GM21515 (cell line): ENCODE measurements around the gene TSGA10.
"Not testable (repeated sequence)": the region's sequence is repeated elsewhere in the genome, so short reads cannot be mapped to it uniquely, and the experiment has no call there.

ENCODE experiments used
- ATAC-seq: cut with Tn5 transposase; IDR thresholded peaks from one replicate; pipeline ENCODE4 v1.9.1; 2021; ENCODE audit not compliant: unreplicated experiment

Gene TSGA10

DNA sequence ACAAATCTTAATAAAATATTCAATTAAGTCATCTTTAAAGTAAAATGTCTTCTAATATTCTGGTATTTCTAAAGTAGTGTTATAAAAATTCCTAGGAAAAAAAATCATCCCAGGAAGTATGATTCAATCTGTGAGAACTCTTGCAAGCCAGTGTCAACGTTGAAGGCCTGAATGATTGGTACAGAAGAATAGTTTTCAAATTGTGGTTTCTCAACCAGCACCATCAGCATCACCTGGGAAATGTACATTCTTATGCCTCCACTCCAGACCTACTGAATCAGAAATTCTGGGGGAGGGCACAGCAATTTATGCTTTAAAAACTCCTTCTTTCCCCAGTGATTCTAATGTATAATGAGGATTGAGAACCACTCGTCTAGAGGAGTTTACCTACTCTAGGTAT, 75.5 kb downstream of the TSGA10 start:
- no peak for ATAC-seq

DNA sequence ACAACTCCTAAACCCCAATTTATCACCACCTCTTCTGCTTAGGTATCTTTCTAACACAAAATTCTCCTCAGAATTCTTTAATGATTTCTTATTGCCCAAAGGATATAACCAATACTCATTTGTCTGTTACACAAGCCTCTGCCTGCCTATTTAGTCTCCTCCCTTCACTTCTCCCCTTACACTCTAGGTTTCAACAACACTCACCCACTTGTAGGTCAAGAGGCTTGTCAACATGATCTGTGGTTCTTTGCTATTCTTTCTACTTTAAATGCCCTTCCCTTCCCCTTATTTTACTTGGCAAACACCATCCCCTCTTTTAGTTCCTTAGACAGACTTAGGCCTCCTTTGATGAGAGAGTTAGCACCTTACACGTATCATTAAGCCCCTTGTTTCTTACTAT, 82.2 kb downstream of the TSGA10 start:
- ATAC-seq, result no peak

DNA sequence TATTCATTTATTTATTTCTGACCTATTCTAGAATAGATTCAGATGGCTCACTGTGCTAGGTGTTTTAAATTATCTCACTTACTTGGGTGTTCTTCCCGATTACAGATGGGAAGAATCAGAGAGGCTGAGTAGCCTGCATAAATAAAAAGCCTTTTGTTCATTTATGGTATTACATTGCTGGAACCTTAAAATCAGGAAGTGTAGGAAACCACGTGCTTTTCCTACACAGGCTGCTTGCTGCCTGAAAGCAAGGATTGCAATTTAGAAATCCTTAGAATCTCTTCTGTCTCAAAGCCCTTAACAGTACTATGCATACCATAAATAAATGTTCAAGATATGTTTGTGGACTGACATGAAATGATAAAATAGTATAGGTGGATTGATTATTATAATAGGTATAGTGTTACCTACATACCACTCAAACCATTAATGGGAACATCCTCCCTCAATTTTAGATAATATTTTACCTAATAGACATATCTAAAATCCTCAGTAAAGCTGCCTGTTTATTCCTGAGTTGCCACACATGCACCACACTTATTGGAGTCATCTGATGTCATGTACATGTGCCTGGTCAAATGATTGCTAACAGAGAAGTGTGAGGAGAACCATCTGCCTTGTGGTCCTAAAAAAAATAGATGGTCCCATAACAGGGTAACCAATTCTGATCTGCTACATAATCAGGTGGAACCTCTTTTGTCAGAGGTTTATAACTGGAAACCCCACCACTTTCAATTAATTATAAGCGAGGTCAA, 86.7 kb downstream of the TSGA10 start:
- no peak for ATAC-seq

DNA sequence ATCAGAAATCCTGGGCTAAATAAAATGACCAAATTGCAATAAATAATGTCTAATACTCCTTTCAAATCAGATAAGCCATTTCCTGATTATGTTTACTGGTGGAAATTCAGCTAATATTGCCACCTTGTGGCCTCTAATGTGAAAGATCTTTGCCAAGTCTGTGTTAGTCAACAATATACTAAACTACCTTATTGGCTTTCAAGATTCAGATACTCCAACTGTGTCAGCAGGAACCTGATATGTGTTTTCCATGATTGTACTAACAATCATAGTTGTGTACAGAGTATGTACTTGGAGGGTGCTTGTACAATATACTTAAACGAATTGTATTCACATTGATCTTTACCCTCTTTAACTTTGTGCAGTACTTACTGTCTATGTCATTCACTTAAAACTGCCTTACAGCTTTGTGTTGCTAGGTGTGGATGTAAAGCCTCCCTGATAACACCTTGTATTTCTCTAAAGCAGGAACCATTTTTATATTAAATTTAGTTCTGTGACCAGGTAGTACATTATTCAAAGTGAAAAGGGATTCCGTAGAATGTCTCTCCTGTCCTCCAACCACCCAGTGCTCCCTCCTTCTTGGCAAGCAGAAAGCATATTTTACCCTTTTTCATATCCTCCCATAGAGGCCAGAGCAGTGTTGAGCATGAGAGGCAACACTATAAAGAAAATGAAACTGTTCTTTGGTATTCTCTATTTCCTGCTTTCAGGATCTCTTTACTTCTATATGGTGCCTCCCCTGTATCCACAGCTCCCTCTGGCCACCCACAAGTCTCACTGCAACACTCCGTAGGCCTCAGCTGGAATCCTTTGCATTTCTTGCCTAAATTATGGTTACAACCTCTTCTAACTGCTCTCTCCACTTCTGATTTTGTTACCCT, 88.4 kb downstream of the TSGA10 start:
- ATAC-seq, result peak; percentile 98

DNA sequence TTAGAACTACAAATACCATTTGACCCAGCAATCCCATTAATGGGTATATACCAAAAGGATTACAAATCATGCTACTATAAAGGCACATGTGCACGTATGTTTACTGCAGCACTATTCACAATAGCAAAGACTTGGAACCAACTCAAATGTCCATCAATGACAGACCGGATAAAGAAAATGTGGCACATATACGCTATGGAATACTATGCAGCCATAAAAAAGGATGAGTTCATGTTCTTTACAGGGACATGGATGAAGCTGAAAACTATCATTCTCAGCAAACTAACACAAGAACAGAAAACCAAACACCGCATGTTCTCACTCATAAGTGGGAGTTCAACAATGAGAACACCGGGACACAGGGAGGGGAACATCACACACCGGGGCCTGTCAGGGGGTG, 105.6 kb downstream of the TSGA10 start:
- ATAC-seq, result not testable (repeated sequence)

DNA sequence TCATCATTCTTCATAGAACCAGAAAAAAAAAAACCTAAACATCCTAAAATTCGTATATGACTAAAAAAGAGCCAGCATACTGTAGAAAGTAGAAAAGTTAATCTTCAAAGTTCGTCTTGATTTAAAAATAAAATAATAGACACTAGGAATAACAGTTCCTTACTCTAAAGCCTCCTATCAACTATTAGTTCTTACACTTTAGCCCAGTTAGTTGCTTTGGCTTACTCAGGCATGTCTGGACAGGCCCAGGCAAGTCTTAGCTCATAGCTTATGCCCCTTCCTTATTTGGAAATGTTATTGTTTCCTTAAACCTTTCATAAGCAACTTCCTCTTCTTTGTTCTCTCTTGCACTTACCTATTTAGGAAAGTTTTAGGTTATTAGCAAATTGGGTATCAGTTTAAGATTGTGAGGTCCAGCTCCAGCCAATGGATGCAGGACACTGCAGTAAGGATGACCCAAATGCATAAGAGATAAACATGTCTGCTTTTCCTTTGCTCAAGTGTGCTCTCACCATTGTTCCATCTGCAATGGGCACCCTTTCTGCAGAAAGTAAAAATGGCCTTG, 113.9 kb downstream of the TSGA10 start:
- ATAC-seq, result not testable (repeated sequence)

DNA sequence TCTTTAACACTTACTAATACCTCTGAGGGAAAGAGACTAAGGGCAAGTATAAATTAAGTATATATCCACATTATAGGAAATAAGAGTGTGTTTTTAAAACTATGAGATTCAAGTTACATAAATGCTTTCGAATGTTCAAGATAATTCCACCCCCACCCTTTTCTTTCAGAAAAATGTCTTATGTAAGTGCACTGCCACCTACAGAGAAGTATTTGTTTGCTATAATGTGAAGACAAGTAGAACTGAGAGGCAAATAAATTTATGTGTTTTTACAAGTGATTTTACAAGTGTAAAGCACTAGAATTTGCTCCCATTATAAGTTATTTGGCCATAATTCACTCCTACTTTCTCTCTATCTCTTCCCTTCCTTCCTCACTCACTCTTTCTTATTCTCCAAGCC, 118.8 kb downstream of the TSGA10 start:
- no peak for ATAC-seq

DNA sequence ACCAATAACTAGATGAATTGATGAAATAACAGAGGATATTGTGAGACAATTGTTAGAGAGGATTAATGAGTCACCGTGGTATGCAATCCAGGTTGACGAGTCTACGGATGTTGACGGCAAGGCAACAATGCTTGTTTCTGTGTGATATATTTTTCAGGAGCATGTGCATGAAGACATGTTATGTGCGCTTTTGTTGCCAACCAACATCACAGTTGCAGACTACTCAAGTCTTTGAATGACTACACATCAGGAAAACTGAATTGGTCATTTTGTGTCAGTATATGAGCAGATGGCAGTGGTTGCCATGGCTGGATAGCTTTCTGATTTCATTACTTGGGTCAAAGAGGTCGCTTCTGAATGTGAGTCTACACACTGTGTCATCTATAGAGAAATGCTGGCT, 122.0 kb downstream of the TSGA10 start:
- no peak for ATAC-seq

DNA sequence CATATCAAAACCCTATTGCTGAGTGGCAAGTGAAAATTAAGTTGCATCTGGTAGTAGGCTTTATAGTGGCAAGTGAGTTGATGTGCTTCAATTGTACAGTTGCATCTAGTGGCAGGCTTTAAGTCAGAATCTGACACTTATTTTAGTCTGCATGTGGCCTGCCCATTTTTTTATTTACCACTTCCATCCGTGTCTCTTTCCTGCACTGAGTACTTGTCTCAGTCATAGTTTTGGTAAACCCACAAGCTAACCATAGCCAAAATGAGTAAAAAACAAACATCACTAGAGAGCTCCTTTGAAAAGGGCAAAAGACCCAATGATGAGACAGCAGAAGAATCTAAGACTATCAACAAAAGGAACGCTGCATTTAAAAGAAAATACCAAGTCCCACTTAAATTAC, 122.7 kb downstream of the TSGA10 start:
- ATAC-seq, result no peak

DNA sequence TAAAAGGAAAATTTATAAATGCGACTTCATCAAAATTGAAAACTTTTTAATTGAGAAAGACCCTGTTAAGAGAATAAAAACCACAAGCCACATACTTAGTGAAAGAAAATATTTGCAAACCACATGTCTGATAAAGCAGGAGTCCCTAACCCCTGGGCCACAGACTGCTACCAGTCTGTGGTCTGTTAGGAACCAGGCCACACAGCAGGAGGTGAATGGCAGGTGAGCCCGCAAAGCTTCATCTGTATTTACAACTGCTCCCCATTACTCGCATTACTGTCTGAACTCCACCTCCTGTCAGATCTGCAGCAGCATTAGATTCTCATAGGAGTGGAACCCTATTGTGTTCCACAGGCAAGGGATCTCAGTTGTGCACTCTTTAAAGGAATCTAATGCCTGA, 123.3 kb downstream of the TSGA10 start:
- no peak for ATAC-seq

DNA sequence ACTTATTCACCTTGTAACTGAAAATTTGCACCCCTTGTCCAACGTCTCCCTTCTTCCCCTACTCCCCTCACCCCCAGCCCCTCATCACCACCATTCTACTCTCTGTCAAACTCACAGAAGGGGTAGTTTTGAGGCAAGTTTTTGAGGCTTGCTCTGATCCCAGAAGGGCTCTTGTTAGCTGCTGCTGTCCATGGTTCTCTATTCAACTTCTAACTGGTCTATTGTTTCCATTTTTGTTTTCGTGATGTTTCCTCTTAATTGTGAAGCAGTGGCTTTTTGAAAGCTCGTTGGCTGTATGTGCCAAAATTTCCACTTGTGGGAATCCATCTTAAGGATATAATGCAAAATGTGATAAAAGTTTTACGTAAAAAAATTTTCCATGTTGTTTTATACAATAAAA, 126.2 kb downstream of the TSGA10 start:
- no peak for ATAC-seq

DNA sequence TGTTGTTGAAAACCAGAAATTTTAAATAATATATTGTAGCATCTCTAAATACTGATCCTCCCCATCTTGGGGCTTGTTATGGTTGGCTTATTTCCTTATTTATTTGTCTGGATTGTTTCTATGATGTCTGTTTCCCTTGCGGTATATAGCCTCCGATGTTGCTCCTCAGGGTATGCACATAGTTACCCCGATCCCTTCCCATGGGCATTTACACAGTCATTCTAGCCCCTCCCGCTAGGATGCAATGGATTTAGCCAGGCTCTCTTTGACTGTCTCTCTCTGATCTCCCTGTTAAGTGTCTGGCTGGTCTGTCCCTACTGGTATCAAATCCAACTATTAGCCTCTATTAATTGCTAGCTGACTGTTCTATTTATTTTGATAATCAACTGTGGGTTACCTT, 126.9 kb downstream of the TSGA10 start:
- ATAC-seq, result no peak

DNA sequence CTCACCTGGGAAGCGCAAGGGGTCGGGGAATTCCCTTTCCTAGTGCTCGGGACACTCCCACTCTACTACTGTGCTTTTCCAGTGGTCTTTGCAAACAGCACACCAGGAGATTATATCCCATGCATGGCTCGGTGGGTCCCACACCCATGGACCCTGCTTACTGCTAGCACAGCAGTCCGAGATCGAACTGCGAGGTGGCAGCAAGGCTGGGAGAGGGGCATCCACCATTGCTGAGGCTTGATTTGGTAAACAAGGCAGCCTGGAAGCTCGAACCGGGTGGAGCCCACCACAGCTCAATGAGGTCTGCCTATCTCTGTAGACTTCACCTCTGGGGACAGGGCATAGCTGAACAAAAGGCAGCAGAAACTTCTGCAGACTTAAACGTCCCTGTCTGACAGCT, 154.0 kb downstream of the TSGA10 start:
- ATAC-seq, result no peak

DNA sequence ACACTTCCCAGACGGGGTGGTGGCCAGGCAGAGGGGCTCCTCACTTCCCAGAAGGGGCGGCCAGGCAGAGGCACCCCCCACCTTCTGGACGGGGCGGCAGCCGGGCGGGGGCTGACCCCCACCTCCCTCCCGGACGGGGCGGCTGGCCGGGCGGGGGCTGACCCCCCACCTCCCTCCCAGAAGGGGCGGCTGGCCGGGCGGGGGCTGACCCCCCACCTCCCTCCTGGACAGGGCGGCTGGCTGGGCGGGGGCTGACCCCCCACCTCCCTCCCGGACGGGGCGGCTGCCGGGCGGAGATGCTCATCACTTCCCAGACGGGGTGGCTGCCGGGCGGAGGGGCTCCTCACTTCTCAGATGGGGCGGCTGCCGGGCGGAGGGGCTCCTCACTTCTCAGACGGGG, 166.0 kb downstream of the TSGA10 start:
- not testable (repeated sequence) for ATAC-seq

DNA sequence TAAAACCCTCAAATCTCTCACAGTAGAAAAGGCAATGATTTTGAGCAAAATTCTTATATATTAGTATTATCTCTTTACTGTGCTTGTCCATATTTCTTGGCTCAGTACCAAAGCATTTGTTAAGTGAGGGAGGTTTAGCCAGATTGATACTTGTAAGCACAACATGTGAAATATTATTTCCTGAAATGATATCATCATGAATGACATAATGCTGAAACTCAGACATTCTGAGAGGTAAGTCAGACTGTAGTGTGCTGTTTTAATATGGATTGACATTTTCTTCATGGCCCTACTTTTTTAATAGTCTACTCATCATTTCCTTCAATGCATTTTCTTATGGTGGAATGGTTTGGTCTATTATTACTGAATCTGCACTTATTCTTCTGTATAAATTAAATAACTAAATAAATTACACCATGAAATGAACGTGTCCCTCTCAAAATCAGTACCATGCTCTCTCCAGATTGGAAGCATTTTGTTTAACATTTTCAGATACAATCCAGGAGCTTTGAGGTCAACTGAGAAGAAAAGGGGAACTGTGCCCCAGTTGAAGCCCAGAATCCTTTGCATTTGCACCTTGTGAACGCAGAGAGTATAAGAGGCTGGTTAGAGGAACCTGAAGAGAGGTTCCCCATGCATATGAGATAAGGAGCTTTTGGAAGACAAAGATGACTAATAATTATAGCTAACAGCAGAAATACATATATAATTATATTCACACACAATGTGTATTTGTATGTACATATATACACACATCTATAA, 168.7 kb downstream of the TSGA10 start:
- no peak for ATAC-seq

DNA sequence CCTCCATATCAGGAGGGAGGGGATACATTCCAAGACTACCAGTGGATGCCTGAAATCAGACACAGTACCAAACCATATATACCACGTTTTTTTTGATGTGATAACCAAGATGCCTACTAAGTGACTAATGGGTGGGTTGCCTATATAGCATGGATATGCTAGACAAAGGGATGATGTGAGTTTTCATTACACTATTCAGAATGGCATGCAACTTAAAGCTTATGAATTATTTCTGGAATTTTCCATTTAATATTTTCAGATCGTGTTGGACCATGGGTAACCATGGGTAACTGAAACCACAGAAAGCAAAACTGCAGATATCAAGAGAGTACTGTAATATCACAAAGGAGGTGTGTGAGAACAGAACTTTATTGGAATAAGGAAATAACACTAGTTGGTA, 179.1 kb downstream of the TSGA10 start:
- ATAC-seq, result no peak

DNA sequence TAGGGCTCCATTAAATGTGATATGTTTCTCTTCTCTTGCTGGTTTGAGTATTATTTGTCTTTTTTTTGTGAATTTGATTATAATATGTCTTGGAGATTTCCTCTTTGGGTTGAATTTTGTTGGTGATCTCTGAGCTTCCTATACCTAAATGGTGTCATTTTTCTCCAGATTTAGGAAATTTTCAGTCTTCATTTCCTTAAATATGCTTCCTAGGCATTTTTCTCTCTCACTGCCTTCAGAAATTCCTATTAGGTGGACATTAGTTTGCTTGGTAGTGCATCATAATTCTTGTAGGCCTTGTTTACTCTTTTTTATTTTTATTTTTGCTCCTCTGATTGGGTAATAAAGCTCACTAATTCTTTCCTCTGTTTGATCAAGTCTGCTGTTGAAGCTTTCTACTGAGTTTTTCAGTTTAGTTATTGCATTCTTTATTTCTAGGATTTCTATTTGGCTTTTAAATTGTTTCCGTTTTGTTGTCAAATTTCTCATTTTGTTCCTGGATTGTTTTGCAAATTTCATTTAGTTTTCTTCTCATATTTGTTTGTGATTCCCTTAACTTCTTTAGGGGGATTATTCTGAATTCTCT, 182.1 kb downstream of the TSGA10 start:
- ATAC-seq, result no peak

DNA sequence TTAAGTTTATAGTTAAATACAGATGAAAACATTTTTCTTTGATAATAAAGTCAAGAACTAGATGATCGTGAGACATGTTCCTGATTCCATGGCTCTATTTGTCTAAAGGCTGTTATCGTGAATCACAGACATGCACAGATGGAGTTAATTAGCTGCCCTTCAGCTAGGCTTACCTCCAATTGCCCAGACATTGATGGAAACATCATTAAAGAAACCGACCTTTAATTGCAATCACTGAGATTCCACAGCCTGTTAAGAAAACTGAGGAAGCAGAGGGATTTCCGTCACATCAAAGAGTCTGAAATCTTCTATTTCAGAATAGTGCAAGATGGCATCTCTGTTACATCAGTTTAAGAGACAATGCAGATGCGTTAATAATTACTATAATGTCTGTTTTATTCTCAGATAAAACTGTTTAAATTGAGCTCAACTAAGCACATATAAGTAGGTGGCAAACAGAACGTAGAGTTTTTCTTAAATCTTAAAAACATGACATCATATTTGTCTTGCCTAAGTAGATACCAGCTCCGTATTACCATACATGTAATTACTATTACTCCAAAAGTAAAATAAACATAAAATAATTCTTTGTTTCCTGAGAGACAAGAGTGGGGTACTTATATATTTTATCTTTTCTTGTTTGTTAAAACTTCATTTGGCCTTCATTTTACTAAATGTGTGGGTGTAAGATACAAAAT, 194.8 kb downstream of the TSGA10 start:
- no peak for ATAC-seq

DNA sequence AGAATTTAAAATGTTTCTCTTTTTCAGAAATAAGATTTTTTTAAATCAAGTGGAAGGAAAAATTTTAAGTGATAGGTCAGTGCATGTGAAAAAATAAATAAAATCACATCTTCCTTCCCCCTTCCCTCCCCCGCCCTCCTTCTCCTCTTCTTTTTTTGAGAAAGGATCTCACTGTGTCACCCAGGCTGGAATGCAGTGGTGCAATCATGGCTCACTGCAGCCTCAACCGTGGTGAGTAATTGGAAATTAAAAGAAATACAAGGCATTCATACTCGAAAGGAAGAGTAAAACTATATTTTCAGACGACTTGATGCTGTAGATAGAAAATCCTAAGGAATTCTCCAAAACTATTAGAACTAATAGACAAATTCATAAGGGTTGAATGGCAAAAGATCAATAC, 201.8 kb downstream of the TSGA10 start:
- ATAC-seq, result no peak
